ENCODE data around the gene ITGA2.

DNA sequence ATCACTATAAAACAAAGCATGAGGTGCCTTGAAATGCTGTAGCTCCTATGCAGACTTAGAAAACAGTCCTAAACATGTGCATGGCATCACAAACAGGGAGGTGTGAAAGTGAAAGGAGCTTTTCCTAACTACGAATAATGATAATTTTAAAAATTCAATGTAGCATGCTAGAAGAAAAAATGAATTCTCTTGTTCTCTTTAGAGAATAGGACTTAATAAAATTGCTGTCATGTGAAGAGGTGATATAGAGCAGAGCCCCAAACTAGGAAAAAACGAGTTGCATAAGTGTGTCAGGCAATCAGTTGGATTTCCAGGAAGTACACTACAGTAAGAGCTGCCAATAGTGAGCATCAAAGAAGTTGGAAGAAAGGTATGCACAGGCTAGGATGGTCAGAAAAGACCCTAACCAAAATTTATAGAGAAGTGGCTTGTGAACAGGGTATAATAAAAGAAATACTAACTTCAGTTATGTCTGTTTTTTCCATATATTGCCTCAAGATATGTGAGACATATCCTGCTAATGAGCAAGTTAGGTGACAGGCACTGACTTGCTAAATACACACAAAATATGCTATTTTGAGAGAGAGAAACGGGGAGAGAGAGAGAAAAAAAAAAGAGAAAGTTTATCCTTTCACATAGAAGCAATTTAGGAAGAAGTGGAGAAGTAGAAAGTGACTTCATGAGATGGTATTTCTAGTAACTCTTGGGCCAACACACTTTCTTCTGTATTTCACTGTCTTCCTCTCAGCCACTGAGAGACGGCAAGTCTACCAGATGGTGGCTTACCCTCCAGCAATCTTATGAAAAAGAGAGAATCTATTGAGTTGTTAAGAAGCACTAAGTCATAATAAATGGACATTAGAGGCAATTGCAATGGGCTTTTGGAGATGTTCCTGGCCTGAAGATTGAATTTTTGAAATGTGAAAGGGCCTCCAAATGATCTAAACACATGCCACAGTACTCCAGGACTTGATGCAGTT is 18.0 kb downstream of the ITGA2 start:
- TF ChIP-seq, protein P1, sequence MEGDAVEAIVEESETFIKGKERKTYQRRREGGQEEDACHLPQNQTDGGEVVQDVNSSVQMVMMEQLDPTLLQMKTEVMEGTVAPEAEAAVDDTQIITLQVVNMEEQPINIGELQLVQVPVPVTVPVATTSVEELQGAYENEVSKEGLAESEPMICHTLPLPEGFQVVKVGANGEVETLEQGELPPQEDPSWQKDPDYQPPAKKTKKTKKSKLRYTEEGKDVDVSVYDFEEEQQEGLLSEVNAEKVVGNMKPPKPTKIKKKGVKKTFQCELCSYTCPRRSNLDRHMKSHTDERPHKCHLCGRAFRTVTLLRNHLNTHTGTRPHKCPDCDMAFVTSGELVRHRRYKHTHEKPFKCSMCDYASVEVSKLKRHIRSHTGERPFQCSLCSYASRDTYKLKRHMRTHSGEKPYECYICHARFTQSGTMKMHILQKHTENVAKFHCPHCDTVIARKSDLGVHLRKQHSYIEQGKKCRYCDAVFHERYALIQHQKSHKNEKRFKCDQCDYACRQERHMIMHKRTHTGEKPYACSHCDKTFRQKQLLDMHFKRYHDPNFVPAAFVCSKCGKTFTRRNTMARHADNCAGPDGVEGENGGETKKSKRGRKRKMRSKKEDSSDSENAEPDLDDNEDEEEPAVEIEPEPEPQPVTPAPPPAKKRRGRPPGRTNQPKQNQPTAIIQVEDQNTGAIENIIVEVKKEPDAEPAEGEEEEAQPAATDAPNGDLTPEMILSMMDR (IDR thresholded peaks at IDR 0.05 in 4 of 5, conservative IDR thresholded peaks at IDR 0.05 in 1 of 5) = no peak
- TF ChIP-seq POLR2A (IDR thresholded peaks at IDR 0.05) = no peak
